ENCODE results near the gene ATP12A. TPM values are rescaled to one million over a fixed set of nuclear protein-coding genes. Genes with fewer than 3 reads are reported as not detected.

ATP12A gene
- total RNA-seq, 1 donor: not detected

GRCh38 chr13:24691381-24691780 is 11.2 kb downstream of the ATP12A start:
- peaks cover 4% of the 10 kb centered on the region for H3K4me1 ChIP-seq (ENCODE audit: insufficient read depth, low read length)
- H3K27me3 ChIP-seq (ENCODE audit: insufficient read depth, low read length): peaks cover 6% of the 10 kb centered on the region

DNA sequence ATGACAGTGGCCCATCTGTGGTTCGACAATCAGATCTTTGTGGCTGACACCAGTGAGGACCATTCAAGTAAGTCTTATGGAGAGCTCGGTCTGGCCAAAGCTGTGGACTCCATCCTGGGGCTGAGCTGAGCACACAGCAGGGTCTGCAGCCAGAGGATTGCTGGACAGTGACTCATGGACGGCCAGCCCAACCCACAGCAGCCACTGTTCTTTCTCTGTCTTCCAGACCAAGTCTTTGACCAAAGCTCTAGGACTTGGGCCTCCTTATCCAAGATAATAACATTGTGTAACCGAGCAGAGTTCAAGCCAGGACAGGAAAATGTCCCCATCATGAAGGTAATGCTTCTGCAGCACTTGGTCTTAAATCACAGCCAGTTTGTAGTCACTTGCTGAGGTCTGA is 12.4 kb downstream of the ATP12A start:
- Histone ChIP-seq H3K4me3 (ENCODE audit: low read length) (no peak overlapping the region), H3K9me3 (ENCODE audit: low read depth, low read length) (no peaks in the 10 kb centered on the region), H3K4me1 (ENCODE audit: insufficient read depth, low read length) (peaks cover 4% of the 10 kb centered on the region), H3K27me3 (ENCODE audit: insufficient read depth, low read length) (peaks cover 6% of the 10 kb centered on the region)

More at GRCh38 chr13:24691381-24691780, 11.2 kb downstream of the ATP12A start:
- H3K4me3 ChIP-seq (ENCODE audit: low read length): no peak overlapping the region
- H3K9me3 ChIP-seq (ENCODE audit: low read depth, low read length): no peaks in the 10 kb centered on the region

DNA sequence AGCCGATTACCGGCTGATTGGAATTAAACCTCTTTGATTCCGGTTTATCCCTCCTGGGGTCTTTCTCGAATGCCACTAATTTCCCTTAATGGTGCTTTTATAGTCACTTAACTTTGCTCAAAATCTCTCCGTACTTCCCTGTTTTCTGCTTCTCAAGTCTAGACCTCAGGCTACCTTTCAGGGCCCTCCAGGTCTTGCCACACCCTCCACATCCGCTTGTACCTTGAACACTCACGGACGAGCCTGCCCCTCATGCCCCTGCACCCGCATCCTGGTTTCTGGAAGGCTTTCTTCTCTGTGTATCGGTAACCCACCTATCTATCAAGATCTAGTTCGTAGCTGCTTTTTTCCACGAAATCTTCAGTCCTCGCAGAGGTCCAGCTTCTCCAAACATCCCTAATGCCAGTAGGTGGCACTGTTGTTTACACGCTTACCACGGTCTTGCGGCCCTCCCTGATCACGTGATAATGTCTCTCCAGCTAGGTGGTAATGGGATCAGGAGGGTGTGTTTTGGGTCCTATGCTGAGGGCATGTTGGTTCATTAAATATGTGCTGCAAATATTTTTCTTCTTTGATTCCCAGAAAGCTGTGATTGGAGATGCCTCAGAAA is 13.8 kb downstream of the ATP12A start:
- peaks cover 4% of the 10 kb centered on the region for H3K4me1 ChIP-seq (ENCODE audit: insufficient read depth, low read length)
- no peak overlapping the region for H3K4me3 ChIP-seq (ENCODE audit: low read length)

DNA sequence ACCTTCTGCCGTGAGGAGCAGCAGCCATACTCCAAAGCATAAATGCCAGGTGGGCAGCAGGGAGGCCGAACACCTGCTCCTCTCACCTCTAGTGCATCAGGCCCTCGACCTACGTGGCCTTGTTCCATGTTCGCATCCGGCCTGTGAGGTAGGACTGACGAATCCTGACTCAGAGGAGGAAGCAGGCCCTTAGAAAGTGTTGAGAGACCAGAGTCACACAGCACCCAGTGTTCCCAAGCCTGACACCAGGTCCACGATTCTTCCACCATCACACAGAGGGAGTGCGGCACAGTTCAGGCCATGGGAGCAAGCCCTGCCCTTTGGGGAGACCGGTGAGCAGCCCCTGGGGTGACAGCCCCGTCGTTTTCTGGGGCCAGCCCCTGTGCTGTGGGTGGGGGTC is 14.7 kb downstream of the ATP12A start:
- H3K4me1 ChIP-seq (ENCODE audit: insufficient read depth, low read length): peaks cover 4% of the 10 kb centered on the region
- no peak overlapping the region for H3K4me3 ChIP-seq (ENCODE audit: low read length)
- no peaks in the 10 kb centered on the region for H3K9me3 ChIP-seq (ENCODE audit: low read depth, low read length)
- H3K27me3 ChIP-seq (ENCODE audit: insufficient read depth, low read length): peaks cover 6% of the 10 kb centered on the region

More for the DNA sequence above, 13.8 kb downstream of the ATP12A start:
- Histone ChIP-seq H3K9me3 (ENCODE audit: low read depth, low read length) (no peaks in the 10 kb centered on the region), H3K27me3 (ENCODE audit: insufficient read depth, low read length) (peaks cover 6% of the 10 kb centered on the region)

GRCh38 chr13:24698686-24699085 is 18.5 kb downstream of the ATP12A start:
- Histone ChIP-seq H3K9me3 (ENCODE audit: low read depth, low read length) (no peaks in the 10 kb centered on the region), H3K4me3 (ENCODE audit: low read length) (no peak overlapping the region), H3K4me1 (ENCODE audit: insufficient read depth, low read length) (peaks cover 4% of the 10 kb centered on the region), H3K27me3 (ENCODE audit: insufficient read depth, low read length) (peaks cover 1% of the 10 kb centered on the region)

DNA sequence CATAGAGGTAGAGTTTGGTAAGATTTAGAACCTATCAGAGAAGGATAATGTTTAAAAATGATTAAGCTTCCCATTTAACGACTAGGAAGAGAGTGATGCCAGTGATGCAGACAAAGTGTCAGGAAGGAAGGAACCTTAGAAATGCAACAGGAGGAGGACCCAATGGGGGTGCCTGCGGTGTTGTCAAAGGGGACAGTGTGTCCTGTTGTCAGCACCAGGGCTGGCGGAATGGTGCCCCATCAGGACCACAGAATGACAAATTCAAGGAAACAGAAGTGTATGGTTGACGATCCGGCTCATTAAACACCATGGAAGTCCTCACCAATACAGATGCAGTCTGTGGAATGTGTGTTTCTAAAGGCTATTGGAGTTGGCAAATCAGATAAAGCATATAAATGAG is 19.3 kb downstream of the ATP12A start:
- H3K4me1 ChIP-seq (ENCODE audit: insufficient read depth, low read length): no peaks in the 10 kb centered on the region
- H3K27me3 ChIP-seq (ENCODE audit: insufficient read depth, low read length): no peaks in the 10 kb centered on the region
- H3K9me3 ChIP-seq (ENCODE audit: low read depth, low read length): no peaks in the 10 kb centered on the region
- no peak overlapping the region for H3K4me3 ChIP-seq (ENCODE audit: low read length)

- H3K4me1 ChIP-seq (ENCODE audit: insufficient read depth, low read length): no peaks in the 10 kb centered on the region
- H3K4me3 ChIP-seq (ENCODE audit: low read length): no peak overlapping the region
- H3K9me3 ChIP-seq (ENCODE audit: low read depth, low read length): no peaks in the 10 kb centered on the region
- no peaks in the 10 kb centered on the region for H3K27me3 ChIP-seq (ENCODE audit: insufficient read depth, low read length)
Observed at GRCh38 chr13:24700539-24700938, 20.3 kb downstream of the ATP12A start.

- H3K27me3 ChIP-seq (ENCODE audit: insufficient read depth, low read length): no peaks in the 10 kb centered on the region
- H3K4me1 ChIP-seq (ENCODE audit: insufficient read depth, low read length): peaks cover 8% of the 10 kb centered on the region
- H3K4me3 ChIP-seq (ENCODE audit: low read length): no peak overlapping the region
- H3K9me3 ChIP-seq (ENCODE audit: low read depth, low read length): no peaks in the 10 kb centered on the region
Observed at GRCh38 chr13:24706886-24707585, 26.8 kb downstream of the ATP12A start.

- H3K4me1 ChIP-seq (ENCODE audit: insufficient read depth, low read length): peaks cover 8% of the 10 kb centered on the region
- no peaks in the 10 kb centered on the region for H3K9me3 ChIP-seq (ENCODE audit: low read depth, low read length)
- H3K4me3 ChIP-seq (ENCODE audit: low read length): no peak overlapping the region
- H3K27me3 ChIP-seq (ENCODE audit: insufficient read depth, low read length): no peaks in the 10 kb centered on the region
Observed at GRCh38 chr13:24709186-24709913, 29.1 kb downstream of the ATP12A start.

DNA sequence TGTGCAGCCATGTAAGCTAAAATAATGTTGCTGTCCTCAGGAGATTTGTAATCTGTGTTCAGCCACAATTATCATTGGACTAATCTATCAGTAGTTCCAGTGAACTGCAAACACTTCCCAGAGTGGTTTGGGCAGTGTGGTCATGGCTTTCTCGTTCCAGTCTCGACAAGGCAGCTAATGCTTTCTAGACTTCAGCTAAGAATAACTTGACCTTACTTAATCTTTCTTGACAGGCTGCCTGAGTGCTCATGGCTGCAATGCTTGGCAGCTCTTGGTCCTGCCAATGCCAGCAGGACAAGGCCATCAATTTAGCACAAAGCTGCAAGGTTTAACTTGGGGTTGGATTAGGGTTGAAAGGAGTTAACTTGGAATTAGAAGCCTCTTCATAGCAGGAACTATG is 32.8 kb downstream of the ATP12A start:
- peaks cover 8% of the 10 kb centered on the region for H3K4me1 ChIP-seq (ENCODE audit: insufficient read depth, low read length)
- H3K9me3 ChIP-seq (ENCODE audit: low read depth, low read length): no peaks in the 10 kb centered on the region
- no peaks in the 10 kb centered on the region for H3K27me3 ChIP-seq (ENCODE audit: insufficient read depth, low read length)
- H3K4me3 ChIP-seq (ENCODE audit: low read length): no peak overlapping the region

DNA sequence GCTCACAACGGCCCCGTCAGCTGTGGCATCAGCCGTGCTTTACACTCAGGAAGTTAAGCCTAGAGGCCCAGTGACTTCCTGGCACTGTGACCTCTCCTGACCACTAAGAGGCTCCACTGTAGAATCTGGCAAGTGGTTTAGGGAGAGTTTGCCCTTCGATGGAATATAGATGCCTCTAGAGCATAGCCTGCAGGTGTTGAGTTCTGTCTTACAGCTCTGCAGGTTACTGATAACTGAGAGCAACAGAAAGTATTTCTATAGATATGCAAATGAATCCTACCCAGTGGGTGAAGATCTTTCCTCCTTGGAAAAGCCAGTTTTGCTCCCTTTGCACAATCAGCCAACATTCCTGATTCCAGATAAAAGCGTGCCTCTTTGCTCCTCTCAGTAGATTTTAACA is 35.8 kb downstream of the ATP12A start:
- no peaks in the 10 kb centered on the region for H3K27me3 ChIP-seq (ENCODE audit: insufficient read depth, low read length)
- H3K4me3 ChIP-seq (ENCODE audit: low read length): no peak overlapping the region
- no peaks in the 10 kb centered on the region for H3K4me1 ChIP-seq (ENCODE audit: insufficient read depth, low read length)
- H3K9me3 ChIP-seq (ENCODE audit: low read depth, low read length): no peaks in the 10 kb centered on the region

DNA sequence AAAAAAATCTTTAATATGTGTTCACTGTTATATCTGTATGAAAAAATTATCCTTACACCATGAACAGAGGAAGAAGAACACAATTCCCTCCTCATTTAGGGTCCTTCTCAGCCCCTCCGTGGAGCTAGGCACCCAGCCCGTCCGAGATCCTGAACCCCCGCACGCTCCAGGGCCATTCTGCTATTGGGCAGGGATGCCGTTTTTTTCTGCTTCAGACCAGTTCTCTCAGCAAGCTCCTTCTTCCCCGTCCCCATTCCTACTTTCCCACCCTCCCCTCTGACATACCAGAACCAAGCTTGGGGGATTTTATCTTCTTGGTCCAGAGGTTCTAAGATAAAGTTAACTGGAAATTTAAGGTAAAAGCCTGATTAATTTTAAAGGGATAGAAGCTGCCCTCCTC is 36.2 kb downstream of the ATP12A start:
- Histone ChIP-seq H3K9me3 (ENCODE audit: low read depth, low read length) (no peaks in the 10 kb centered on the region), H3K4me3 (ENCODE audit: low read length) (no peak overlapping the region), H3K4me1 (ENCODE audit: insufficient read depth, low read length) (no peaks in the 10 kb centered on the region), H3K27me3 (ENCODE audit: insufficient read depth, low read length) (no peaks in the 10 kb centered on the region)

- Histone ChIP-seq H3K4me1 (ENCODE audit: insufficient read depth, low read length) (no peaks in the 10 kb centered on the region), H3K4me3 (ENCODE audit: low read length) (no peak overlapping the region), H3K27me3 (ENCODE audit: insufficient read depth, low read length) (no peaks in the 10 kb centered on the region), H3K9me3 (ENCODE audit: low read depth, low read length) (no peaks in the 10 kb centered on the region)
Observed at GRCh38 chr13:24717217-24717616, 37.0 kb downstream of the ATP12A start.

- Histone ChIP-seq H3K4me1 (ENCODE audit: insufficient read depth, low read length) (no peaks in the 10 kb centered on the region), H3K4me3 (ENCODE audit: low read length) (no peak overlapping the region), H3K9me3 (ENCODE audit: low read depth, low read length) (no peaks in the 10 kb centered on the region), H3K27me3 (ENCODE audit: insufficient read depth, low read length) (no peaks in the 10 kb centered on the region)
Observed at GRCh38 chr13:24718192-24718965, 38.2 kb downstream of the ATP12A start.

DNA sequence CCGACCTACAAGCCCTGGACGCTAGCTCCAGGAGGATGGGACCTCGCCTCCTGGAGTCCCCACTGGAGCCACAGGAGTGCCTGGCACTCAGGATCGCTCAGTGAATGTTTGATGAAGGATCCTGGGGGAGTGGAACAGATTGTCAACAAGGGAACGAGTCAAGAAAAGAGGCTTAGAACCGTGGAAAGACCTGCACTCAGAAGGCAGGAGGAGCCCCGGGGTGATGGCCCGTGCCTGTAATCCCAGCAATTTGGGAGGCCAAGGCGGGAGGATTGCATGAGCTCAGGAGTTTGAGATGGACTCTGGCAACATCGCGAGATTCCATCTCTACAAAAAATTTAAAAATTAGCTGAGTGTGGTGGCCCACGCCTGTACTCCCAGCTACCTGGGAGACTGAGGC is 38.9 kb downstream of the ATP12A start:
- Histone ChIP-seq H3K4me1 (ENCODE audit: insufficient read depth, low read length) (no peaks in the 10 kb centered on the region), H3K4me3 (ENCODE audit: low read length) (no peak overlapping the region), H3K27me3 (ENCODE audit: insufficient read depth, low read length) (no peaks in the 10 kb centered on the region), H3K9me3 (ENCODE audit: low read depth, low read length) (no peaks in the 10 kb centered on the region)
